Urothelium cell line (cell line): ENCODE measurements around the gene TNRC6C.
"Not testable (repeated sequence)": the region's sequence is repeated elsewhere in the genome, so short reads cannot be mapped to it uniquely, and the experiment has no call there.

Experiments
- DNase-seq: peaks from one replicate; pipeline ENCODE4 v3.0.0; 2011; ENCODE audit warnings: low spot score, mixed read lengths
- FAIRE-seq: peaks from 2 replicates; lab custom pipeline; 2011; peaks lifted over from hg19 to GRCh38; lab: Jason Lieb, UNC

Gene TNRC6C

DNA sequence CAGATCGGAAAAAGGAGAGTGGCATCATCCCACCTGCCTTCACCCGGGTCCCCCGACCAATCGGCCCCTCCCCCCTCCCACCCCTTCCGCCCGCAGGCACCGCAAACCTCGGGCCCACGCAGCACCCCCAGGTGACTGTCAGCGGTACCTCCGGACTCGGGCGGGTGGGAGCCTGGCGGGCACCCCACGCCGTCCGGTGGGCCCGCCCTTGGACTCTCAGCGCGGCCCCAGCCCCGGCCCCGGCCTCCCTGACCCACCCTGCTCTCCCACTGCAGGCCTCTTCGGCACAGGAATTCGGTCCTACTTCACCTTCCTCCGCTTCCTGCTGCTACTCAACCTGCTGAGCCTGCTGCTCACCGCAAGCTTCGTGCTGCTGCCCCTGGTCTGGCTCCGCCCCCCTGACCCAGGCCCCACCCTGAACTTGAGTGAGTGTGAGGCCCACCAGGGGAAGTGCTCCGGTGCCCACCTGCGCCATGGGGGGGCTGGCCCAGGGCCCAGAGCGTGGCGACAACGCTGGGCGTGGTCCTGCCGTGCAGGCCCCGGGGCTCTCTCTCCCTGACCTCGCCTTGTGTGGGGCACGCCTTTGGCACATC, 173.7 kb downstream of the TNRC6C start:
- DNase-seq (no peak), FAIRE-seq (no peak)

DNA sequence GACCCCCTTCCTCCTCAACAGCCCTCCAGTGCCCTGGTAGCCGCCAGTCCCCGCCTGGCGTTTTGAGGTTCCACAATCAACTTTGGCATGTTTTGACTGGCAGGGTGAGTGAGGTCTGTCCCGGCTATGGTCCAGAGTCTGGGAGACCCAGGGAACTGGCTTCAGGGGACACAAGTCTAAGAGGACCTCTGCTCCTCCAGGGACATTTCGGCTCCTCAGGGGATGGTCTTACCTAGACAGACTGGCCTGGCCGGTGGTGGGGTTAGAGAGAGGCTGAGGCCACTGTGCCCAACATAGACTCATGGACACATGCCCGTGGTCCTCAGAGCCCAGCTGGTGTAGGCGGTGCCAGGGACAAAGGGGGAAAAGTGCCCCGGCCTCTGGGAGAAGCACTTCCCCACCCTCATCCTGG, 174.3 kb downstream of the TNRC6C start:
- DNase-seq (no peak), FAIRE-seq (no peak)

GRCh38 chr17:78133179-78133951, 174.9 kb downstream of the TNRC6C start:
- FAIRE-seq (no peak), DNase-seq (no peak)

DNA sequence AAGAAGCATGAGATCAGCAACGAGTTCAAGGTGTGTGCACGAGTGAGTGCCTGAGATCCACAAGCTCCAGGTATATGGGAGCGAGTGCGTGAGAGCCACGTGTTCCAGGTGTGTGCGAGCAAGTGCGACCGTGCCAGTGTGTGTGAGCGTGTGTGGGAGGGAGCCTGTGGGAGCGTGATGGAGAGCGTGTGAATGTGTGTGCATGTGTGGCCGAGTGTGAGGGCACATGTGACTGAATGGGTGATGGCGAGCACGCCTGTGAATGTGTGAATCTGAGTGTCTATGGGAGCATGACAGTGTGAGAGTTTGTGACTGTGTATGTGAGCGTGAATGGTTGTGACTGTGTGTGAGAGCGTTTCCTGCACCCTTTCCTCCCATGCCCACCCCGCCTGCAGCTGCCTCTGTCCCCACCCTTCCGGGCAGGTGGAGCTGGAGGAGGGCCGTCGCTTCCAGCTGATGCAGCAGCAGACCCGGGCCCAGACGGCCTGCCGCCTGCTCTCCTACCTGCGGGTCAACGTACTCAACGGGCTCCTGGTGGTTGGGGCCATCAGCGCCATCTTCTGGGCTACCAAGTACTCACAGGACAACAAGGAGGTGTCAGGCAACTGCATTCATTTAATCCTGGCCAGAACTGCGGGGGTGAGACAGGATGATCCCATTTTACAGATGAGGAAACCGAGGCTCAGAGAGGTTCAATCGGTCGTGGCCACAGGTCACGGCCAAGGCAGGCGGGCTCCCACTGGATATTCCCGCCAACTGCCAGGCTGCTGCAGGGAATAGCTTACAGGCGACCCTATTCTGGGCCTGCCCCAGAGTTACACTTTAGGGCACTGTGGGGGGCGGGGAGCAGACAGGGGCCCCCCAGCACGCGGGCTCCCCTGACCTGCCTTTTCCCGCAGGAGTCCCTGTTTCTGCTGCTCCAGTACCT, 175.7 kb downstream of the TNRC6C start:
- FAIRE-seq (peak; percentile 52), DNase-seq (no peak)

- DNase-seq (no peak), FAIRE-seq (no peak)
Measured at GRCh38 chr17:78134899-78135385, 176.4 kb downstream of the TNRC6C start.

- FAIRE-seq (no peak), DNase-seq (no peak)
Measured at GRCh38 chr17:78135858-78136500, 177.5 kb downstream of the TNRC6C start.

GRCh38 chr17:78137392-78138203, 179.1 kb downstream of the TNRC6C start:
- no peak for FAIRE-seq
- no peak for DNase-seq

- no peak for FAIRE-seq
- DNase-seq = no peak
Measured at GRCh38 chr17:78138204-78139060, 179.9 kb downstream of the TNRC6C start.

- not testable (repeated sequence) for FAIRE-seq, DNase-seq
Measured at GRCh38 chr17:78139861-78140168, 181.3 kb downstream of the TNRC6C start.

DNA sequence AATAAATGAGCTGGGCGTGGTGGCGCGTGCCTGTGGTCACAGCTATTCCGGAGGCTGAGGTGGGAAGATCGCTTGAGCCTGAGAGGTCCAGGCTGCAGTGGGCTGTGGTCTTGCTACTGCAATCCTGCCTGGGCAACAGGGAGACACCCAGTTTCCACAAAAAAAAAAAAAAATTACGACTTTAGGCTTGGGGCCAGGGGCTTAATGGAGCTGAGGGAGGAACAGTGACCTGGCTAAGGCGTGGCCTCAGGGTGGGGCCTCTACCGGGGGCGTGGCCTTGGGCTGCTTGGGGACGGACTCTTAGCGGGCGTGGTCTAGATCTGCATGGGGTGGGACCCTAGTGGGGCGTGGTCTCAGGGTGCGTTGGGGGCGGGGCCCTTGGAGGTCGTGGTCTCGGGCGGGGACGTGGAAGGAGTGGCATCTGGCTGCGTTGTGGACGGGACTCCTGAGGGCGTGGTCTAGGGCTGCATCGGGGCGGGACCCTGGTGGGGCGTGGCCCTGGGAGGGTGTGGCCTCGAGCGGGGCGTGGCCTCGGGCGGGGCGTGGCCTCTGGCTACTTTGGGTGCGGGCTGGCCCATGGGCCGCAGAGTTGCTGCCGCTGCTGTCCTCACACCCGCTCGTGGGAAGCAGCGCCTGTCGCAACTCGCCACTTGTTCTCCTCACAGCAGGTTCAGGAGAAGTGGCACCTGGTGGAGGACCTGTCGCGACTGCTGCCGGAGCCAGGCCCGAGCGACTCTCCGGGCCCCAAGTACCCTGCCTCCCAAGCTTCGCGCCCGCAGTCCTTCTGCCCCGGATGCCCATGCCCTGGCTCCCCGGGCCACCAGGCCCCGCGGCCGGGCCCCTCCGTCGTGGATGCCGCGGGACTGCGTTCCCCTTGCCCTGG, 181.9 kb downstream of the TNRC6C start:
- FAIRE-seq = peak; percentile 93

GRCh38 chr17:78141437-78142118, 183.1 kb downstream of the TNRC6C start:
- FAIRE-seq (no peak), DNase-seq (no peak)

More for the DNA sequence above, 181.9 kb downstream of the TNRC6C start:
- peak; percentile 95 for DNase-seq

- peak; percentile 93 for DNase-seq
Measured at GRCh38 chr17:78142119-78142861, 183.8 kb downstream of the TNRC6C start.

GRCh38 chr17:78143214-78144146, 185.0 kb downstream of the TNRC6C start:
- no peak for DNase-seq

More at GRCh38 chr17:78142119-78142861, 183.8 kb downstream of the TNRC6C start:
- peak; percentile 86 for FAIRE-seq

GRCh38 chr17:78144147-78144719, 185.7 kb downstream of the TNRC6C start:
- no peak for FAIRE-seq

More at GRCh38 chr17:78143214-78144146, 185.0 kb downstream of the TNRC6C start:
- FAIRE-seq = no peak

More at GRCh38 chr17:78144147-78144719, 185.7 kb downstream of the TNRC6C start:
- DNase-seq = peak; percentile 83
